Liver (tissue), 2 donors: ENCODE results near the gene ZNF664.

Source experiments
- YY1 ChIP-seq: IDR thresholded peaks from 2 replicates; pipeline ENCODE4 v1.6.1; 2016; ENCODE audit warnings: antibody characterized with exemption, mild to moderate bottlenecking
- TF ChIP-seq, protein P1 (sequence below): fragments of 150-350 bp; IDR thresholded peaks from 2 replicates; pipeline ENCODE4 v1.5.1; 2017; ENCODE audit warnings: improper control_type of control experiment, low read depth, low read length; ENCODE audit not compliant: missing input control
- donor health status: healthy.

- no peak for TF ChIP-seq YY1
- TF ChIP-seq, protein P1, sequence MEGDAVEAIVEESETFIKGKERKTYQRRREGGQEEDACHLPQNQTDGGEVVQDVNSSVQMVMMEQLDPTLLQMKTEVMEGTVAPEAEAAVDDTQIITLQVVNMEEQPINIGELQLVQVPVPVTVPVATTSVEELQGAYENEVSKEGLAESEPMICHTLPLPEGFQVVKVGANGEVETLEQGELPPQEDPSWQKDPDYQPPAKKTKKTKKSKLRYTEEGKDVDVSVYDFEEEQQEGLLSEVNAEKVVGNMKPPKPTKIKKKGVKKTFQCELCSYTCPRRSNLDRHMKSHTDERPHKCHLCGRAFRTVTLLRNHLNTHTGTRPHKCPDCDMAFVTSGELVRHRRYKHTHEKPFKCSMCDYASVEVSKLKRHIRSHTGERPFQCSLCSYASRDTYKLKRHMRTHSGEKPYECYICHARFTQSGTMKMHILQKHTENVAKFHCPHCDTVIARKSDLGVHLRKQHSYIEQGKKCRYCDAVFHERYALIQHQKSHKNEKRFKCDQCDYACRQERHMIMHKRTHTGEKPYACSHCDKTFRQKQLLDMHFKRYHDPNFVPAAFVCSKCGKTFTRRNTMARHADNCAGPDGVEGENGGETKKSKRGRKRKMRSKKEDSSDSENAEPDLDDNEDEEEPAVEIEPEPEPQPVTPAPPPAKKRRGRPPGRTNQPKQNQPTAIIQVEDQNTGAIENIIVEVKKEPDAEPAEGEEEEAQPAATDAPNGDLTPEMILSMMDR = no peak
Observed at GRCh38 chr12:123966596-123966995, 6.4 kb upstream of the ZNF664 start.
